WTC11 (cell line): ENCODE measurements around the gene UBR4. TPM values are rescaled to one million over a fixed set of nuclear protein-coding genes. Genes with fewer than 3 reads are reported as not detected.

Experiments
- ATAC-seq: fragments of 200-7000 bp; cut with Tn5 transposase; 2 replicates; pipeline ENCODE4 v1.10.0; 2021; ENCODE audit warnings: mild to moderate bottlenecking, moderate library complexity
- CTCF ChIA-PET: fragments of 300-600 bp; sonication (Branson Sonifier 250); formaldehyde crosslinking; loops from one replicate; lab custom pipeline; 2021; ENCODE audit warnings: antibody characterized with exemption; lab: Charles Lee
- POLR2A ChIA-PET: fragments of 350-600 bp; sonication (Branson Sonifier 250); formaldehyde crosslinking; loops from one replicate; lab custom pipeline; 2021; ENCODE audit warnings: antibody characterized with exemption; lab: Charles Lee
- DNase-seq: peaks from one replicate; pipeline ENCODE4 v3.0.0; 2021; ENCODE audit warnings: low spot score
- H3K27ac Mint-ChIP-seq: 2 replicates; pipeline ENCODE4 v1.8.0; 2021; ENCODE audit warnings: mixed read lengths
- H3K27me3 Mint-ChIP-seq: 2 replicates; pipeline ENCODE4 v1.8.0; 2021; ENCODE audit warnings: low read depth, mild to moderate bottlenecking, moderate library complexity, mixed read lengths
- H3K36me3 Mint-ChIP-seq: 2 replicates; pipeline ENCODE4 v1.8.0; 2021; ENCODE audit warnings: mixed read lengths
- H3K4me1 Mint-ChIP-seq: 2 replicates; pipeline ENCODE4 v1.8.0; 2022; ENCODE audit warnings: mixed read lengths
- H3K4me3 Mint-ChIP-seq: 2 replicates; pipeline ENCODE4 v1.8.0; 2021; ENCODE audit warnings: mild to moderate bottlenecking, moderate library complexity, mixed read lengths
- H3K9me3 Mint-ChIP-seq: 2 replicates; pipeline ENCODE4 v1.8.0; 2021; ENCODE audit warnings: mixed read lengths
- AFF4 ChIP-seq: sonication (generic); formaldehyde crosslinking; IDR thresholded peaks from 2 replicates; pipeline ENCODE4 v1.8.1; 2023; ENCODE audit warnings: mild to moderate bottlenecking, missing genetic modification reagents, borderline replicate concordance
- ATF2 ChIP-seq: sonication (generic); formaldehyde crosslinking; IDR thresholded peaks from 2 replicates; pipeline ENCODE4 v1.8.1; 2022; ENCODE audit warnings: low read depth, missing genetic modification reagents, borderline replicate concordance
- ATF3 ChIP-seq: sonication (generic); formaldehyde crosslinking; conservative IDR thresholded peaks from 2 replicates; pipeline ENCODE4 v1.8.1; 2022; ENCODE audit warnings: mild to moderate bottlenecking, missing genetic modification reagents
- CBFB ChIP-seq: sonication (generic); formaldehyde crosslinking; IDR thresholded peaks from 2 replicates; pipeline ENCODE4 v1.8.1; 2022; ENCODE audit warnings: mild to moderate bottlenecking, low read depth, missing genetic modification reagents
- CTCF ChIP-seq: fragments of 200-600 bp; IDR thresholded peaks from 2 replicates; pipeline ENCODE4 v1.8.0; 2022; ENCODE audit warnings: antibody characterized with exemption
- E2F1 ChIP-seq: sonication (generic); formaldehyde crosslinking; IDR thresholded peaks from 2 replicates; pipeline ENCODE4 v1.8.0; 2022; ENCODE audit warnings: mild to moderate bottlenecking, missing genetic modification reagents
- ESRRA ChIP-seq: sonication (generic); formaldehyde crosslinking; IDR thresholded peaks from 2 replicates; pipeline ENCODE4 v1.8.1; 2022; ENCODE audit warnings: mild to moderate bottlenecking, missing genetic modification reagents, borderline replicate concordance
- GRHL2 ChIP-seq: fragments of 250-450 bp; sonication (Bioruptor Pico); IDR thresholded peaks from 2 replicates; pipeline ENCODE4 v1.8.0; 2022; ENCODE audit warnings: mild to moderate bottlenecking, moderate library complexity; ENCODE audit not compliant: insufficient replicate concordance, severe bottlenecking
- IRF1 ChIP-seq: sonication (generic); formaldehyde crosslinking; IDR thresholded peaks from 2 replicates; pipeline ENCODE4 v1.8.0; 2023; ENCODE audit warnings: missing genetic modification reagents
- JAZF1 ChIP-seq: fragments of 250-450 bp; sonication (Bioruptor Pico); IDR thresholded peaks from 2 replicates; pipeline ENCODE4 v1.9.0; 2021; ENCODE audit warnings: moderate library complexity, mild to moderate bottlenecking, inconsistent platforms
- KAT7 ChIP-seq: sonication (generic); formaldehyde crosslinking; IDR thresholded peaks from 2 replicates; pipeline ENCODE4 v1.8.1; 2023; ENCODE audit warnings: missing genetic modification reagents, mild to moderate bottlenecking, borderline replicate concordance
- STAT6 ChIP-seq: sonication (generic); formaldehyde crosslinking; conservative IDR thresholded peaks from 2 replicates; pipeline ENCODE4 v1.8.1; 2023; ENCODE audit warnings: mild to moderate bottlenecking, low read depth, missing genetic modification reagents, moderate library complexity
- TP53 ChIP-seq: sonication (generic); formaldehyde crosslinking; IDR thresholded peaks from 2 replicates; pipeline ENCODE4 v1.8.1; 2023; ENCODE audit warnings: mild to moderate bottlenecking, missing genetic modification reagents
- ZNF121 ChIP-seq: sonication (generic); formaldehyde crosslinking; IDR thresholded peaks from 2 replicates; pipeline ENCODE4 v1.8.0; 2023; ENCODE audit warnings: missing genetic modification reagents
- ZNF219 ChIP-seq: sonication (generic); formaldehyde crosslinking; IDR thresholded peaks from 2 replicates; pipeline ENCODE4 v1.8.0; 2023; ENCODE audit warnings: missing genetic modification reagents, mild to moderate bottlenecking, borderline replicate concordance
- ZNF396 ChIP-seq: fragments of 250-450 bp; sonication (Bioruptor Pico); IDR thresholded peaks from 2 replicates; pipeline ENCODE4 v1.8.0; 2021; ENCODE audit warnings: mild to moderate bottlenecking, moderate library complexity, borderline replicate concordance
- total RNA-seq: library from RNA; stranded (reverse); gene quantifications from 3 replicates; pipeline ENCODE4 v1.2.3, GENCODE V29; 2021

The UBR4 gene
- total RNA-seq, 1 experiment from 2014 or later: 179 TPM

GRCh38 chr1:19120070-19120469 lies 90.0 kb downstream of the UBR4 start (continued):
- no peak for TF ChIP-seq ATF3 (CRISPR knock-in tag)
- TF ChIP-seq STAT6 (CRISPR knock-in tag): no peak
- no peak for TF ChIP-seq ZNF396
- TF ChIP-seq KAT7 (CRISPR knock-in tag): no peak
- TF ChIP-seq ZNF121 (CRISPR knock-in tag): no peak
- TF ChIP-seq JAZF1 (CRISPR knock-in tag): no peak
- TF ChIP-seq TP53 (CRISPR knock-in tag): no peak

- no peaks in the 10 kb centered on the region for H3K27me3 Mint-ChIP-seq
- peaks cover 93% of the 10 kb centered on the region for H3K36me3 Mint-ChIP-seq
- POLR2A ChIA-PET: no interaction called here
- CTCF ChIA-PET: no interaction called here
- TF ChIP-seq CBFB (CRISPR knock-in tag) (no peak), IRF1 (CRISPR knock-in tag) (no peak), JAZF1 (CRISPR knock-in tag) (no peak), CTCF (no peak), STAT6 (CRISPR knock-in tag) (no peak), ZNF219 (CRISPR knock-in tag) (no peak), AFF4 (CRISPR knock-in tag) (no peak), ESRRA (no peak), ATF2 (CRISPR knock-in tag) (no peak), E2F1 (no peak), GRHL2 (CRISPR knock-in tag) (no peak)
- DNase-seq: no peak
- H3K27ac Mint-ChIP-seq: no peak overlapping the region
- no peaks in the 10 kb centered on the region for H3K9me3 Mint-ChIP-seq
- no peak overlapping the region for H3K4me3 Mint-ChIP-seq
- H3K4me1 Mint-ChIP-seq: no peaks in the 10 kb centered on the region
- no peak for ATAC-seq
These were observed 94.8 kb downstream of the UBR4 start for GRCh38 chr1:19115082-19115808.
